Kidney glomerular epithelial cell (primary cell): ENCODE results near the gene ACOT13.
"Not testable (repeated sequence)": the region's sequence is repeated elsewhere in the genome, so short reads cannot be mapped to it uniquely, and the experiment has no call there.

Experiments used
- DNase-seq: peaks from one replicate; lab custom pipeline; 2025; lab: John Stamatoyannopoulos, UW

The ACOT13 gene

GRCh38 chr6:24662236-24662635 is 4.6 kb upstream of the ACOT13 start:
- no peak for DNase-seq

- no peak for DNase-seq
Measured at GRCh38 chr6:24663189-24663588, 3.7 kb upstream of the ACOT13 start.

GRCh38 chr6:24664046-24664987 is 2.6 kb upstream of the ACOT13 start:
- DNase-seq: no peak

- peak; percentile 36 for DNase-seq
Measured at GRCh38 chr6:24666097-24666640, 708 bp upstream of the ACOT13 start.

- DNase-seq: no peak
Measured at GRCh38 chr6:24667378-24667803, 514 bp downstream of the ACOT13 start.

- not testable (repeated sequence) for DNase-seq
Measured at GRCh38 chr6:24668066-24668996, 1.5 kb downstream of the ACOT13 start.

- DNase-seq: no peak
Measured at GRCh38 chr6:24668997-24669361, 2.1 kb downstream of the ACOT13 start.

GRCh38 chr6:24670492-24670891 is 3.6 kb downstream of the ACOT13 start:
- not testable (repeated sequence) for DNase-seq

GRCh38 chr6:24671077-24671476 is 4.2 kb downstream of the ACOT13 start:
- DNase-seq: not testable (repeated sequence)

- DNase-seq: no peak
Measured at GRCh38 chr6:24672620-24673182, 5.8 kb downstream of the ACOT13 start.

GRCh38 chr6:24673625-24674024 is 6.7 kb downstream of the ACOT13 start:
- no peak for DNase-seq

- DNase-seq: not testable (repeated sequence)
Measured at GRCh38 chr6:24678792-24679352, 12.0 kb downstream of the ACOT13 start.

- no peak for DNase-seq
Measured at GRCh38 chr6:24680582-24680981, 13.7 kb downstream of the ACOT13 start.

- DNase-seq: no peak
Measured at GRCh38 chr6:24683297-24684296, 16.7 kb downstream of the ACOT13 start.

- no peak for DNase-seq
Measured at GRCh38 chr6:24686408-24686807, 19.5 kb downstream of the ACOT13 start.

- DNase-seq: no peak
Measured at GRCh38 chr6:24686946-24687345, 20.1 kb downstream of the ACOT13 start.

GRCh38 chr6:24689964-24690363 is 23.1 kb downstream of the ACOT13 start:
- DNase-seq: no peak

GRCh38 chr6:24690593-24690992 is 23.7 kb downstream of the ACOT13 start:
- DNase-seq: no peak

GRCh38 chr6:24691550-24691949 is 24.7 kb downstream of the ACOT13 start:
- DNase-seq: no peak

GRCh38 chr6:24692003-24692402 is 25.1 kb downstream of the ACOT13 start:
- DNase-seq: no peak
